Measurements from ENCODE around the gene CYTH1. TPM values are rescaled to one million over a fixed set of nuclear protein-coding genes. Genes with fewer than 3 reads are reported as not detected.

Gene CYTH1
- total RNA-seq, 1 donor from 2014 or later, result 51.4 TPM

- no peak for DNase-seq
Observed at GRCh38 chr17:78734793-78735641, 47.1 kb downstream of the CYTH1 start.

- no peak for DNase-seq
Observed at GRCh38 chr17:78732354-78732753, 49.7 kb downstream of the CYTH1 start.

- DNase-seq, result no peak
Observed at GRCh38 chr17:78731904-78732303, 50.2 kb downstream of the CYTH1 start.

GRCh38 chr17:78729641-78730040 is 52.4 kb downstream of the CYTH1 start:
- no peak for DNase-seq

GRCh38 chr17:78728495-78728894 is 53.6 kb downstream of the CYTH1 start:
- no peak for DNase-seq

GRCh38 chr17:78727476-78728229 is 54.4 kb downstream of the CYTH1 start:
- DNase-seq, result no peak

- no peak for DNase-seq
Observed at GRCh38 chr17:78727057-78727456, 55.0 kb downstream of the CYTH1 start.

GRCh38 chr17:78726513-78726912 is 55.6 kb downstream of the CYTH1 start:
- DNase-seq, result no peak

GRCh38 chr17:78725448-78726021 is 56.5 kb downstream of the CYTH1 start:
- peak; percentile 66 for DNase-seq

GRCh38 chr17:78724999-78725398 is 57.1 kb downstream of the CYTH1 start:
- no peak for DNase-seq

- peak; percentile 23 for DNase-seq
Observed at GRCh38 chr17:78724544-78724943, 57.5 kb downstream of the CYTH1 start.

- DNase-seq, result no peak
Observed at GRCh38 chr17:78723957-78724356, 58.1 kb downstream of the CYTH1 start.

- no peak for DNase-seq
Observed at GRCh38 chr17:78723001-78723796, 58.9 kb downstream of the CYTH1 start.

GRCh38 chr17:78722246-78722761 is 59.8 kb downstream of the CYTH1 start:
- no peak for DNase-seq

GRCh38 chr17:78719630-78720298 is 62.3 kb downstream of the CYTH1 start:
- DNase-seq, result no peak

- no peak for DNase-seq
Observed at GRCh38 chr17:78718575-78719208, 63.4 kb downstream of the CYTH1 start.

- peak; percentile 50 for DNase-seq
Observed at GRCh38 chr17:78717431-78717980, 64.6 kb downstream of the CYTH1 start.

GRCh38 chr17:78716814-78717393 is 65.2 kb downstream of the CYTH1 start:
- DNase-seq, result peak; percentile 67

- DNase-seq, result no peak
Observed at GRCh38 chr17:78716292-78716691, 65.8 kb downstream of the CYTH1 start.

- DNase-seq, result no peak
Observed at GRCh38 chr17:78715876-78716275, 66.2 kb downstream of the CYTH1 start.
